Measurements from ENCODE around the gene CNIH2.

DNA sequence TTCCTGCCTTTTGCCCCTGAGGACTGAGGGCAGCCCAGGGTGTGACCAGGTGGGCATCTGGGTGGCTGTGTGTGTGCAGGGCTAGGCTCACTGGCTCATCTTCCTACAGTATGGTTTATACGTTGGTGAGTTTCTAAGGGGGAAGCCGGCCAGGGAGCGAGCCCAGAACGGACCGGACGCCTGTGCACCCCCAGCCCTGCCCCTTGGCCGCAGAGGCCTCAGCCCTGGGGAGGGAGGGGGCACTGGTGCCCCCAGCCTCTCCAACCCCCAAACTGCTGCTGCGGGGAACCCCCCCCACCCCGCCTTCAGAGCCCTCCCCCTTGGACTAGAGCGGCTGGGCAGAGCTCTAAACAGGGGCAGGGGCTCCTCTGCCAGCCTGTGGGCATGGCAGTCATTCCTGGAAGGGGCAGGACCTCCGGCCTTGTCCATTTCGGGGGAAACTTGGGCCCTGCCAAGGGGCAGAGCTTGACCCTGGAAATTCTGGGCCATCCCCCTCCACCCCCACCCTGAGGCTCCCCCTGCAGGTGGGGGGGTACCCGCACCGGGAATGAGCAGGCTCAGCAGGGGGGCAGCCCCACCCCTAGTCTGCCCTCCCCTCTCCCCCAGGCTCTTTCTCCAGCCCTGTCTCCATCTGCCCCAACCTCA lies 5.6 kb downstream of the CNIH2 start:
- TF ChIP-seq, protein P1, sequence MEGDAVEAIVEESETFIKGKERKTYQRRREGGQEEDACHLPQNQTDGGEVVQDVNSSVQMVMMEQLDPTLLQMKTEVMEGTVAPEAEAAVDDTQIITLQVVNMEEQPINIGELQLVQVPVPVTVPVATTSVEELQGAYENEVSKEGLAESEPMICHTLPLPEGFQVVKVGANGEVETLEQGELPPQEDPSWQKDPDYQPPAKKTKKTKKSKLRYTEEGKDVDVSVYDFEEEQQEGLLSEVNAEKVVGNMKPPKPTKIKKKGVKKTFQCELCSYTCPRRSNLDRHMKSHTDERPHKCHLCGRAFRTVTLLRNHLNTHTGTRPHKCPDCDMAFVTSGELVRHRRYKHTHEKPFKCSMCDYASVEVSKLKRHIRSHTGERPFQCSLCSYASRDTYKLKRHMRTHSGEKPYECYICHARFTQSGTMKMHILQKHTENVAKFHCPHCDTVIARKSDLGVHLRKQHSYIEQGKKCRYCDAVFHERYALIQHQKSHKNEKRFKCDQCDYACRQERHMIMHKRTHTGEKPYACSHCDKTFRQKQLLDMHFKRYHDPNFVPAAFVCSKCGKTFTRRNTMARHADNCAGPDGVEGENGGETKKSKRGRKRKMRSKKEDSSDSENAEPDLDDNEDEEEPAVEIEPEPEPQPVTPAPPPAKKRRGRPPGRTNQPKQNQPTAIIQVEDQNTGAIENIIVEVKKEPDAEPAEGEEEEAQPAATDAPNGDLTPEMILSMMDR (IDR thresholded peaks at IDR 0.05) = no peak
- TF ChIP-seq POLR2A (IDR thresholded peaks at IDR 0.05) = no peak

Data from Peyer's patch (tissue), 4 donors.